Measurements from ENCODE around the gene SMS. TPM values are rescaled to one million over a fixed set of nuclear protein-coding genes. Genes with fewer than 3 reads are reported as not detected.
"Not testable (repeated sequence)": the region's sequence is repeated elsewhere in the genome, so short reads cannot be mapped to it uniquely, and the experiment has no call there.

Gene SMS
- total RNA-seq, 1 experiment from 2014 or later = 208 TPM

GRCh38 chrX:21950557-21950956 is 10.0 kb downstream of the SMS start:
- not testable (repeated sequence) for DNase-seq (ENCODE audit: low read depth)

- no peak for DNase-seq (ENCODE audit: low read depth)
Measured at GRCh38 chrX:21952624-21953023, 12.1 kb downstream of the SMS start.

DNA sequence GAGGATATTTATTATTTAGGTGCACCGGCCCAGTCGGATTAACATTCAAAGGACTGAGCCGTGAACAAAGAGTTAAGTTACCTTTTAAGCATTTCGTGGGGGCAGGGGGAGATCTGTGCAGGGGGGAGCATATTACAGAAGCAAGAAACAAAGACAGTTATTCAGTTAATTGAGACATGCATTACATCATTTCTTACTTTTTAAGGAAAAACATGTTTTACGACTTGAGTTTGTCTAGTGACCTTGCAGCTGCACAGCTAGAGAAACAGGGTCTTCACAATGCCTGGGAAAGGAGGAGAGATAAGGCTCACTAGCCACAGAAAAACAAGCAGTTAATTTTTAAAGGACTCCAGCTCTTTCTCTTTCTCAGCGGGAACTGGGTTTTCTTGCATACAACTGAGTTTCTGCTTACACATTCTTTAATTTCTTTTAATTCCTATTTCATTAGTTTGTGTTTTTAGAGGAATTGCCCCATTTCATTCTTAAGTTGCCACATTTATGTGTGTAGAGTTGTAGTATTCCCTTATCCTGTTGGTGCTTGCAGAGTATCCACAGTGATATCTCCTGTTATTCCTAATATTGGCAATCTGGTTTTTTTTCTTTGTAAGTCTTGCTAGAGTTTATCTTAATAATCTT is 12.8 kb downstream of the SMS start:
- DNase-seq (ENCODE audit: low read depth) = not testable (repeated sequence)

- DNase-seq (ENCODE audit: low read depth) = no peak
Measured at GRCh38 chrX:21955403-21956189, 15.1 kb downstream of the SMS start.

DNA sequence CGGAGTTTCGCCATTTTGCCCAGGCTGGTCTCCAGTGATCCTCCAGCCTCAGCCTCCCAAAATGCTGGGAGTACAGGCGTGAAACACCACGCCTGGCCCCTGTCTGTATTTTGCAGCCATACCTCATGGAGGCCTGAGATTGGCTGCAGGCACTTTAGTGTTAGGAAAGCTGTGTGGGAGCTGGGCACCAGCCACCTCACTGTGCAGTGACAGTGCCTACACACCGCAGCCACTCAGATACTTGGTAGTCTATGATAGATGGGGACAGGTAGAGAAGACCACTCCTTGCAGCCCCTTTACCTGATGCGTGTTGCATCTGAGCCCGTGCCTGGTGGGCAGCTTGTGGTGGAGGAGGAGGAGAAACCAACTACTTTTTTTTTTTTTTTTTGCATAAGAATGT is 16.3 kb downstream of the SMS start:
- no peak for DNase-seq (ENCODE audit: low read depth)

DNA sequence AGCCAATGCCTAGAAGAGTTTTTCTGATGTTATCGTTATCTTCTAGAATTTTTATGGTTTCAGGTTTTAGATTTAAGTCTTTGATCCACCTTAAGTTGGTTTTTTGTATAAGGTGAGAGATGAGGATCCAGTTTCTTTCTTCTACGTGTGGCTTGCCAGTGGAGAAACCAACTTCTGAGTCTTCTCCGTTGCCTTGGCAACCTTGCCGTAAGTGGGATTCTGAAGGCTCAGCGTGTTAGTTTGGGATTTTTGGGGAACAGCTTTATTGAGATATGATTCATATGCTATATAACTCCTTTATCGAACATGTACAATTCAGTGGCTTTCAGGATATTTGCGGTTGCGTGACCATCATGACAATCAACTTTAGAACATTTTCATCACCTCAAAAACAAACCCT is 17.7 kb downstream of the SMS start:
- no peak for DNase-seq (ENCODE audit: low read depth)

DNA sequence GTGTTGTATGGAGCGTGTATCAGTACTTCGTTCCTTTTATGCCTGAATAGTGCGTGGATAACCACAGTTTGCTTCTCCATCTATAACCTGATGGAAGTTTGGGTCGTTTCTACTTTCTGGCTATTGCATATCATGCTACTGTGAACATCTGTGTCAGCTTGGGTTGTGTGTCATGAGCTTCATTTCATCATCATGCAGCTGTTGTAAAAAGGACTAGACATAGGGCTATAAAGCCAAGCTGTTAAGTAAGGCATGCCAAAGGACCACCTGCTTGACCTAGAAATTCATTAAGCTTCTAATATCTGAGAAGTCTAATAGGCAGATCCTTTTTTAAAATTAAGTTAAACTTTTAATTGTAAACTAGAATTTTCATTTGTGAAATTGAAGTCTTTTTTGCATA is 18.4 kb downstream of the SMS start:
- peak; percentile 83 for DNase-seq (ENCODE audit: low read depth)

GRCh38 chrX:21959362-21960051 is 19.0 kb downstream of the SMS start:
- no peak for DNase-seq (ENCODE audit: low read depth)

DNA sequence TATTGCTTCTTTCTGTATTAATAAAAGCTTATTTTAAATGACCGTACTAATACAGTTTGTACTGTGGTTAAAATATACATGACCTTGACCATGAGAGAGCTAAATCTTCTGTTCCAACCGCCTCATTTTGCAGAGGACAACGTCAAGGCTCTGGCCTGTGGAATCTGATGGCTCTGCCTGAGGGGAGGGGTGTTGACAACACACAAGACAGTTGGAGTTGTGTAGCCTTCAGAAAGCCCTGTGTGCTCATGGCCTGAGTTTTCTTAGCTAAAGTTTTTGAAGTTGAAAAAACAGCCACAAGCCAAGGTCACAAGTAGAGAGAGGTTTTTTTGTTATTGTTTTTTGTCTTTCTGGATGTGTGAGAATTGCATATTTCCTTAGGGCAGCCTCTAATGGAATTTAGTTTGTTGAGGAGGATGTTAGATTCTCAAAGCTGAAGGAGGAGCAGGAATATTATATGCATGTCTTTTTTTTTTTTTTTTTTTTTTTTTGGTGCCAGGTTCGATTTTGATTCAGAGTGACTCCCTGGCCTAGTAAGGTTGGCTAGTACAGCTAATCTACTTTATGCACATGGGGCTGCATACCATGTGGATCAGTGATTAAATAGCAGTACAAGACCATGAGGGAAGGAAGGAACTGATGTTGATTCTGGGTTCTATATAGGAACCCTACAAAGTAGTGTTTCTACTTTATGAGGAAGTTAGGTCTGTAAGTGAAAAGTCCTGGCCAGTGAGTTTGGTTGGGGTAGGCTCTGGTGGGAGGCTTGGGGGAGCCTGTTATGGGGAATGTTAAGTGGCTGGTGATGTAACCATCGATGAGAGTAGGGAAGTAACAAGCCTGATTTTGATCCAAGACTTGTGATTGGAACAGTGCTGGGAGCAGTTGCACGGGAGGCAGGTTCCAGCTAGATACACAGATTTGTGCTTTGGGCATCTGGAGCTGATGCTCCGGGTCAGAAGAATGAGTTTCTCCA is 20.3 kb downstream of the SMS start:
- DNase-seq (ENCODE audit: low read depth) = no peak

- DNase-seq (ENCODE audit: low read depth) = no peak
Measured at GRCh38 chrX:21962361-21962760, 21.9 kb downstream of the SMS start.

DNA sequence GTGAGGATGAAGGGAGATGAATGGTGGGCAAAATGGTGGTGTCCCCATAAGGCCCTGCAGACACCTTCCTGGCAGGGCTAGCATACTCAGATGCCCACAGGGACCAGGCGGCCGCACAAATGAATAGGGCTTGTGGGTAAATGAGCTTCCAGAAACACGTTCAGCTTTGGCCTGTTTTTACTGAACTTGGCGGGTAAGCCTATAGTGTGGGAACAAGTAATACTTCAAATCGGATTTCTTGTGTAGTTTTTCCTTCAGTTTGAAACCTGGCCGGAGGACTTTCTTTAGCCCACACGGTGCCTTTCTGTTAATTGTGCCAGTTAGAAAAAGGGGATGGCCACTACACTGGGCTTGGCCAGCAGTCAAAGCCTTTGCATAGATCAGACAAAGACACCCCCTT is 22.8 kb downstream of the SMS start:
- DNase-seq (ENCODE audit: low read depth) = no peak

- peak; percentile 46 for DNase-seq (ENCODE audit: low read depth)
Measured at GRCh38 chrX:21963731-21964405, 23.4 kb downstream of the SMS start.

GRCh38 chrX:21966866-21967265 is 26.4 kb downstream of the SMS start:
- no peak for DNase-seq (ENCODE audit: low read depth)

DNA sequence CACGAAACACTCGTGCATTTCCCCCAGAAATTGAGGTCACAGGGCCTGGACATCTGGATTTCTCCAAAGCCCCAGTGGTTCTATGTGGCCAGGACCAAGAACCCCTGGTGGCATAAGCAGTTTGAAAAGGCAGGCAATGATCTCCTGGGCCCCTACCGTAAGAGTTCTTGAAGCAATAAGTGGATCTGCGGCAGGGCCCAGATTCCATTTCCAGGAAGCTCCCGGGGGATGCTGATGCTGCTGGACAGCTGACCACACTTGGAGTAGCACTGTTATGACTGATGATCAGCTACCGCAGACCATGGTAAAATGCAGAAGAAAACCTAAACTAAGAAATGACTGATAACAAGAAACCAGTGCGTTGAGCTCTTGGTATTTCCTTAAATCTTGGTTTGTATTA is 27.8 kb downstream of the SMS start:
- DNase-seq (ENCODE audit: low read depth) = no peak

DNA sequence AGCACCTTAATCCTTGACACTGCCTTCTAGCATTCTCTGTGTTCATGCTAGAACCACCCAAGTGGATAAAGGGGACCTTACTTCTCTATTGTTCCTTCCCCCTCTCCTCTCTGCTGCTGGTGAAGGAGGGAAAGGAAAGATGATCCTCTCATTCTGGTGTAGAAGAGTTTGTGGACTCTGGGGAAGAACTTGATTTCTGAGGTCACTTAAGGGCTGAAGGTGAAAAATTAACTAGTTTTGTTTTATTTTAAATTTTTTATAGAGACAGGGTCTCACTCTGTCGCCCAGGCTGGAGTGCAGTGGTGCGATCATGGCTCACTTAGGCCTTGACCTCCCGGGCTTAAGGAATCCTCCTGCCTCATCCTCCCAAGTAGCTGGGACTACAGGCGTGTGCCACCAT is 29.8 kb downstream of the SMS start:
- DNase-seq (ENCODE audit: low read depth) = no peak

DNA sequence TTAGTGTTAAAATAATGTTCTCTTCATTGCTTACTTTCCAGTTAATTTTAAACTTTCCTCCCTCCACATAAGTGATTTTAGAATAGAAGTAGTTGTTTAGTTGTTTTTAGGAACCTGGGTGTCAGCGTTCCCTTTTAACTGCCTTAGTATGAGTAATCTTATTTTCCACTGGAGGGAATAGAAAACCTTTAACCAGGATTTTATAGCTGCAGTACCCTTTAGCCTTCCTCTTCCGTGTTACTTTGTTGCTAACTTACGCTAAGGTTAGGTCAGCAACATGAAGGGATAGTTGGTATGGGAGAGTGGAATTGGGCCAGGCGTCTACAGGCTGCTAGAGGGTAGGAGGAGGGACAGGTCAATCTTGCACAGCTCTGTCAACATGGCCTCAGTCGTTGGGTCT is 31.5 kb downstream of the SMS start:
- no peak for DNase-seq (ENCODE audit: low read depth)

GRCh38 chrX:21972721-21973120 is 32.2 kb downstream of the SMS start:
- peak; percentile 78 for DNase-seq (ENCODE audit: low read depth)

DNA sequence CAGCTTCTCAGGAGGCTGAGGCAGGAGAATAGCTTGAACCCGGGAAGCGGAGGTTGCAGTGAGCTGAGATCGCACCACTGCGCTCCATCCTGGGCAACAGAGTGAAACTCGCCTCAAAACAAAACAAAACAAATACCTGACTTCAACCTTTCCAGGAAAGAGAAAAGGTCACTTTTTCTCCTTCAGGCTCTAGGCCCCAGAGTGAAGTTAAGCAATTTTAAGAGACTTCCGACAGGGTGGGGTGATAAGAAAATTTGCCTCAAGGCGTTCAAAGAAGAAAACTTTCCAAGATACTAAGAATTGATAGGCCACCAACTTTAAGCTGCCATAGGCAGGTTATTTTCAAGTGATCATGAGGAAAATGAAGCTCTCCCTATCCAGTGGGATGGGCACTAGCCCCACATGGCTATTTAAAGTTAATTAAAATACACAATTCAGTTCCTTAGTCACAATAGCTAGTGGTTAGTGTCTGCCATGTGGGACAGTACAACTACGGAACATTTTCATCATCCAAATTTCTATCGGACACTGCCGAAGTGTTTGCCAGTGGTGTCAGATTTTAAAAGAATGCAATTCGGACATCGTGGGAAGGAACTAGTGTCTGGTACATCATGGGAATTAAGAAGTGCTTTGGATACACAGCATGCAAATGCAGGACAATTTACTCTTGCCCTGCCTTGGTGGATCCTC is 33.0 kb downstream of the SMS start:
- no peak for DNase-seq (ENCODE audit: low read depth)

DNA sequence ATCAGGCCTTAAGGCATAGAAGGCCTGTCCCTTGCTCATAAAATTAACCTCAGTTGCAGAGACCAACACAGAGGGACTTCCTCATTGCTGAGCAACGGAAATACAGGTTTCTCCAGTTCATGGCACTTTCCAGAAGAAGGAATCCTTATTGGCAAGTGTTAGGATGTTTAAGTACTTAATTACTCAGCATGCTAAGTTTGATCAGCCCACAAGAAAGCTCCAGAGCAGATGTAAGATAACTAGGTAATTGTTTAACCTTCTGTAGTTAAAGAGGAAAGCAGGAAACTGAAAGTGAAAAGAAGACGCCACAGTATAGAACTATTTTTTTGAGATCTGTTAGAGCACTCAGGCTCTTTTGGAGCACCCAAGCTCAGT is 33.5 kb downstream of the SMS start:
- no peak for DNase-seq (ENCODE audit: low read depth)

- no peak for DNase-seq (ENCODE audit: low read depth)
Measured at GRCh38 chrX:21975242-21975641, 34.7 kb downstream of the SMS start.
